ENCODE measurements around the gene MYO1B. TPM values are rescaled to one million over a fixed set of nuclear protein-coding genes. Genes with fewer than 3 reads are reported as not detected.

Gene MYO1B
- total and polyA plus RNA-seq, 2 of the 8 experiments (the other 6 are each of a cell fraction or from before 2014, with no cell fraction given): 15.5 to 61.2 TPM

DNA sequence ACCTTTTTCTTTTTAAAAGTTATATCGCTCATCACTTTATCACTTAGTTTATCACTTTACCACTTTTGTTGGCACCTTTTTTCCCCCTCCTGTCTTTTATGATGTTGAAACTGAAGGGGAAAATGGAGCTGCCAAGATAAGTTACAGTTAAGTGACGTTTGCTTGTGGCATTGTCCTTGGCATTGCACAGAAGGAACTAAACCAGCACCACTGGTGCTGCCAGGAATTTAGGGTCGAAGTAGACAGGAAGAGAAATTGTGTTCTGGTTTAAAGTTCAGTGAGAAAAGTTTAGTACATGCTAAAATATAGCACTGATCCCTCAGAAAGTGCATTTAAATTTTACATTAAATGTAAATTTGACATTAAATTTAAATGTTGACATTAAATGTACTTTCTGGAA, 49.9 kb downstream of the MYO1B start:
- no peak overlapping the region for H3K27ac ChIP-seq (ENCODE audit: low read depth, low read length)
- no peak for TF ChIP-seq BACH1 (IDR thresholded peaks at IDR 0.05; ENCODE audit: low read length)
- TF ChIP-seq ZNF274 (IDR thresholded peaks at IDR 0.05; ENCODE audit: borderline replicate concordance, extremely low read depth, low read length): no peak
- no peak for TF ChIP-seq EZH2 (IDR thresholded peaks at IDR 0.05; ENCODE audit: low read depth, low read length, severe bottlenecking)
- TF ChIP-seq CEBPB (IDR thresholded peaks at IDR 0.05; ENCODE audit: low read depth, low read length): no peak
- no peak for TF ChIP-seq CREB1 (IDR thresholded peaks at IDR 0.05)
- no peak for TF ChIP-seq TEAD4 (IDR thresholded peaks at IDR 0.05; ENCODE audit: low read depth, low read length)
- H3K14ac ChIP-seq (ENCODE audit: insufficient read length): no peak overlapping the region
- peaks cover 0 to 3% (median 0%) of the 10 kb centered on the region in 4 experiments; a peak in 1 of 8 replicates for H3K36me3 ChIP-seq (ENCODE audit: control insufficient read depth in 2 of 4, insufficient read depth in 4 of 4, low read length in 3 of 4)
- no peaks in the 10 kb centered on the region for H3K27me3 ChIP-seq (replicated peaks in 1 of 4; ENCODE audit: control insufficient read depth in 3 of 4, extremely low read depth in 1 of 4, insufficient read depth in 3 of 4, low read length in 3 of 4)
- 91% methylated on average over 3 of the region's 3 CpGs; no CpG with 5 or more reads in 1 of the 2 experiments for WGBS, 2 experiments (ENCODE audit: extremely low coverage in 1 of 2, insufficient coverage in 1 of 2, insufficient read length in 1 of 2, insufficient replicate concordance in 2 of 2, low coverage in 1 of 2, low lambda C conversion rate in 2 of 2, missing lambda C conversion rate in 1 of 2)
- no peaks in the 10 kb centered on the region for H3K79me1 ChIP-seq (ENCODE audit: low read depth, low read length)
- CTCF ChIA-PET (ENCODE audit: partially characterized antibody): no interaction called here
- H3K4me1 ChIP-seq (replicated peaks in 1 of 4; ENCODE audit: control insufficient read depth in 3 of 4, insufficient read depth in 4 of 4, low read length in 3 of 4): no peaks in the 10 kb centered on the region
- no peak overlapping the region for H2BK120ac ChIP-seq (replicated peaks; ENCODE audit: low read depth, low read length)
- DNase-seq (ENCODE audit: low read depth in 1 of 2, low spot score in 2 of 2): no peak
- no peak overlapping the region for H3K23ac ChIP-seq (ENCODE audit: insufficient read length)
- H3K18ac ChIP-seq (ENCODE audit: extremely low read depth, low read length): no peak overlapping the region
- no peaks in the 10 kb centered on the region for H3K23me2 ChIP-seq (ENCODE audit: low read depth, low read length)
- no peak overlapping the region for H2BK20ac ChIP-seq (ENCODE audit: low read length)
- no peak overlapping the region for H2AK5ac ChIP-seq (ENCODE audit: low read depth, low read length)
- POLR2A ChIA-PET (ENCODE audit: partially characterized antibody): interaction anchor here (1.0 kb wide), 1 partner anchor 49 kb away, joined by 4 read pairs; no protein-coding TSS in a partner anchor
- no peak overlapping the region for H2BK5ac ChIP-seq (ENCODE audit: low read depth, low read length)
- peaks cover 1 to 5% of the 10 kb centered on the region in 2 experiments for H4K20me1 ChIP-seq (replicated peaks in 1 of 2; ENCODE audit: control insufficient read depth in 1 of 2, insufficient read depth in 2 of 2, low read length in 2 of 2)
- H2BK12ac ChIP-seq (ENCODE audit: low read depth, low read length): no peak overlapping the region
- H3K79me2 ChIP-seq (ENCODE audit: control insufficient read depth in 1 of 2, insufficient read depth in 2 of 2, low read length in 2 of 2): peaks cover 0 to 65% of the 10 kb centered on the region in 2 experiments; a peak in 2 of 4 replicates
- no peak overlapping the region for H3K56ac ChIP-seq (replicated peaks; ENCODE audit: insufficient read length, low read depth, low read length)
- H2AFZ ChIP-seq (ENCODE audit: low read length): no peak overlapping the region
- H3K9me3 ChIP-seq (ENCODE audit: insufficient read depth in 2 of 2, low read depth in 1 of 2, low read length in 1 of 2): no peaks in the 10 kb centered on the region
- no peak overlapping the region for H3K9ac ChIP-seq (replicated peaks in 1 of 4; ENCODE audit: extremely low read depth in 1 of 4, low read depth in 3 of 4, low read length in 3 of 4)
- H3K4me2 ChIP-seq (ENCODE audit: insufficient read depth in 1 of 2, low read depth in 2 of 2, low read length in 2 of 2): no peak overlapping the region
- no peak overlapping the region for H3K4ac ChIP-seq (replicated peaks; ENCODE audit: insufficient read length, low read depth, low read length)
- H4K5ac ChIP-seq (ENCODE audit: insufficient read length, low read depth, low read length): no peak overlapping the region
- H3K4me3 ChIP-seq (ENCODE audit: extremely low read depth in 1 of 4, insufficient read depth in 2 of 4, low read depth in 3 of 4, low read length in 4 of 4): no peak overlapping the region
- H2BK15ac ChIP-seq (ENCODE audit: low read length): no peak overlapping the region
- FAIRE-seq: no peak
- H4K8ac ChIP-seq (ENCODE audit: extremely low read depth, insufficient read depth, low read length): no peak overlapping the region
- H4K91ac ChIP-seq (replicated peaks; ENCODE audit: insufficient read length, low read length): no peak overlapping the region

All from H1 (cell line).